ENCODE data around the gene TCFL5. TPM values are rescaled to one million over a fixed set of nuclear protein-coding genes. Genes with fewer than 3 reads are reported as not detected.

Gene TCFL5
- total RNA-seq, 1 experiment from 2014 or later, result 29.3 TPM

DNA sequence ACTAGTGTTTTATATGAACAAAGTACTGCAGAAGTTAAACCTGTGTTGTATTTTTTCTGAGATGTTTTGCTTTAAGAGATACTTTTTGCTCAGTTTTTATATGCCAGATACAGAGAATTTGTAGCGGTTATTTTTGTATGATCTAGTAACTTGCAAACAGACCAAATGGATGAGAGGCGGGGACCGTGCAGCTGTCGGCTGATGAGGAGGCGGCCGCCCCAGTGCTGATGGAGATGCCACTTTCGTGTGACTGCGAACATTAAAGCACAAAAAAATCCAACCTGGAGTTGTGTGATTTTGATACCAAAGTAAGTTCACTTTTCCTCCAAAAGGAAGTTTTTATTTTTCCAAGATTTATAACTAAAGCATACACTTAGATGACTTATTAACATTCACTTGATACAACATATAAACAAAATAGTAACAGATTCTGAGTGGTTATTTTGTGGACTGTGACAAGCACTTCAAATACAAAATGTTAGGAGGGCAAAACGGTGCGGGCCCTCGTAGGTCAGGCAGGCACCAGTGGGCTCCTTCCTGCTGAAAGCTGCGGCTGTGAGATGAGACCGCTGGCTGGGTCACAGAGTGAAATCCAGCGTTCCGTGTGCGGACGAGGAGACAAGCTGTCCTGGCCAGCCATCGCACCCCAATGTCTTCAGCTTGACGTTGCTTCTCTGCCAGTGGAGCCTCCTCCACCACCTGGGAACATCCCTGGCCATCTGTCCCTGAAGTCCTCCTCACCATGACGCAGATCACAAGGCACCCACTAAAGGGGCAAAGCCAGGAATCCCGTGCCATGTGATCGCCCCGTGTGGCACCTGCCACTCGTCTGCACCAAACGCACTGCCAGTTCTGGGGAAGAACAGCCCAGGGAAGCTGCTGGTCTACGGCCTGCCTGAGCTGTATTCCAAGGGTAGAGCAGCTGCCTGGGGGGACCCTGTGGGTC is 61.0 kb downstream of the TCFL5 start:
- TF ChIP-seq EZH2 (IDR thresholded peaks at IDR 0.05; ENCODE audit: low read depth), result no peak
- TF ChIP-seq, protein P1, sequence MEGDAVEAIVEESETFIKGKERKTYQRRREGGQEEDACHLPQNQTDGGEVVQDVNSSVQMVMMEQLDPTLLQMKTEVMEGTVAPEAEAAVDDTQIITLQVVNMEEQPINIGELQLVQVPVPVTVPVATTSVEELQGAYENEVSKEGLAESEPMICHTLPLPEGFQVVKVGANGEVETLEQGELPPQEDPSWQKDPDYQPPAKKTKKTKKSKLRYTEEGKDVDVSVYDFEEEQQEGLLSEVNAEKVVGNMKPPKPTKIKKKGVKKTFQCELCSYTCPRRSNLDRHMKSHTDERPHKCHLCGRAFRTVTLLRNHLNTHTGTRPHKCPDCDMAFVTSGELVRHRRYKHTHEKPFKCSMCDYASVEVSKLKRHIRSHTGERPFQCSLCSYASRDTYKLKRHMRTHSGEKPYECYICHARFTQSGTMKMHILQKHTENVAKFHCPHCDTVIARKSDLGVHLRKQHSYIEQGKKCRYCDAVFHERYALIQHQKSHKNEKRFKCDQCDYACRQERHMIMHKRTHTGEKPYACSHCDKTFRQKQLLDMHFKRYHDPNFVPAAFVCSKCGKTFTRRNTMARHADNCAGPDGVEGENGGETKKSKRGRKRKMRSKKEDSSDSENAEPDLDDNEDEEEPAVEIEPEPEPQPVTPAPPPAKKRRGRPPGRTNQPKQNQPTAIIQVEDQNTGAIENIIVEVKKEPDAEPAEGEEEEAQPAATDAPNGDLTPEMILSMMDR (conservative IDR thresholded peaks at IDR 0.05), result no peak
- POLR2A ChIA-PET (ENCODE audit: unreplicated experiment), result no interaction called here

DNA sequence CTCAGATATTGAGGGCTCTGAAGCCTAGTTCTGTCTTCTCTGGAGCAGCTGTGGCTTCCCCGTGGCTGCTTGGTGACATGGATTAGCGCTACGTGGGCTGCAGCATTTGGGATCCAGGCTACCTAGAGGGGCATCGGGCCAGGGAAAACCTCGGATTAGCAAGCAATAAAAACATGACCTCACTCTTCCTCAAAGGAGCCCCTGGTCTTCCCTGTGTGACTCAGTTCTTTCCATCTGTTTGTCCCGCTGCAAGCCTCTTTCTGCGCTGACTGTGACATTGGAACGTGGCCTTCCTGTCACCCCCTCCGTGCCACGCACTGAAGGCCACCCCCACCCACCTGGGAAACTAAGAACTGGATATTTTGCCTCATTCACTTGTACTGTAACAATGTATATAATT is 61.7 kb downstream of the TCFL5 start:
- peaks cover 11% of the 10 kb centered on the region for H3K79me2 ChIP-seq (ENCODE audit: low read depth)
- no peaks in the 10 kb centered on the region for H3K9me2 ChIP-seq (ENCODE audit: insufficient read depth)
- POLR2A ChIA-PET (ENCODE audit: unreplicated experiment), result no interaction called here
- intact Hi-C loops (cut with micrococcal nuclease; ENCODE audit: unreplicated experiment), result no loop called here
- H3K4me2 ChIP-seq, result no peak overlapping the region
- DNase-seq, result no peak
- no peaks in the 10 kb centered on the region for H3K27me3 ChIP-seq (ENCODE audit: insufficient read depth, low read depth)
- H3K4me3 ChIP-seq, result no peak overlapping the region
- peaks cover 12% of the 10 kb centered on the region for H3K4me1 ChIP-seq (replicated peaks; ENCODE audit: insufficient read depth)
- H2AFZ ChIP-seq, result no peak overlapping the region
- H3F3A ChIP-seq (ENCODE audit: insufficient read depth, low read depth), result peaks cover 59% of the 10 kb centered on the region
- H3K9me3 ChIP-seq (ENCODE audit: insufficient read depth, low read depth), result no peaks in the 10 kb centered on the region
- TF ChIP-seq, protein P1 (conservative IDR thresholded peaks at IDR 0.05), result no peak
- no peak for TF ChIP-seq EZH2 (IDR thresholded peaks at IDR 0.05; ENCODE audit: low read depth)
- 0 out of 2 replicates have a peak, but pooled peaks cover 13% of the 10 kb centered on the region for H3K36me3 ChIP-seq (ENCODE audit: low read depth)
- BruUV-seq (replicated peaks), result no TSS peak
- H3K27ac ChIP-seq, result no peak overlapping the region
- peaks cover 14% of the 10 kb centered on the region for H4K20me1 ChIP-seq (ENCODE audit: insufficient read depth)
- CTCF ChIA-PET, result no interaction called here

More for the DNA sequence above, 61.0 kb downstream of the TCFL5 start:
- CTCF ChIA-PET, result no interaction called here
- peaks cover 9% of the 10 kb centered on the region for H3K4me1 ChIP-seq (replicated peaks; ENCODE audit: insufficient read depth)
- H3F3A ChIP-seq (ENCODE audit: insufficient read depth, low read depth), result peaks cover 52% of the 10 kb centered on the region
- no peaks in the 10 kb centered on the region for H3K9me3 ChIP-seq (ENCODE audit: insufficient read depth, low read depth)
- H3K4me2 ChIP-seq, result no peak overlapping the region
- H2AFZ ChIP-seq, result no peak overlapping the region
- peaks cover 14% of the 10 kb centered on the region for H3K79me2 ChIP-seq (ENCODE audit: low read depth)
- intact Hi-C loops (cut with micrococcal nuclease; ENCODE audit: unreplicated experiment), result no loop called here
- DNase-seq, result no peak
- H3K4me3 ChIP-seq, result no peak overlapping the region
- H4K20me1 ChIP-seq (ENCODE audit: insufficient read depth), result peaks cover 14% of the 10 kb centered on the region
- no peaks in the 10 kb centered on the region for H3K27me3 ChIP-seq (ENCODE audit: insufficient read depth, low read depth)
- H3K9me2 ChIP-seq (ENCODE audit: insufficient read depth), result no peaks in the 10 kb centered on the region
- H3K27ac ChIP-seq, result no peak overlapping the region
- BruUV-seq (replicated peaks), result no TSS peak
- H3K36me3 ChIP-seq (ENCODE audit: low read depth), result 0 out of 2 replicates have a peak, but pooled peaks cover 13% of the 10 kb centered on the region

DNA sequence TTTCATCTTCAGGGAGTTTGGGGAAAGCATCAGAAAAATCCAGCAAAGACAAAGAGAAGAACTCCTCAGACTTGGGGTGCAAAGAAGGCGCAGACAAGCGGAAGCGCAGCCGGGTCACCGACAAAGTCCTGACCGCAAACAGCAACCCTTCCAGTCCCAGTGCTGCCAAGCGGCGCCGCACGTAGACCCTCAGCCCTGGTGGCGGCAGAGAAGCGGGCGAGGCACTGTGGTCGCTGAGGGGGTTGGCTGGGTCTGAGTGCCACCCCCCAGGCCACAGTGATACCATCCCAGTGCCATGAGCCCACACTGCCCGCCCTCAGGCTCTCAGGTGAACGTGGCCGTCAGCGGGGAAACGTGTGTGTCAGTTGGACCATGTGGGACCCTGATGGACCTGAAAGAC is 62.2 kb downstream of the TCFL5 start:
- TSS peak; percentile 22 for BruUV-seq (replicated peaks)
- Histone ChIP-seq H3K36me3 (ENCODE audit: low read depth) (0 out of 2 replicates have a peak, but pooled peaks cover 13% of the 10 kb centered on the region), H3K27me3 (ENCODE audit: insufficient read depth, low read depth) (no peaks in the 10 kb centered on the region), H3K4me2 (no peak overlapping the region), H3K4me1 (replicated peaks; ENCODE audit: insufficient read depth) (peaks cover 14% of the 10 kb centered on the region), H3K27ac (no peak overlapping the region), H2AFZ (no peak overlapping the region), H3K9me2 (ENCODE audit: insufficient read depth) (no peaks in the 10 kb centered on the region), H3F3A (ENCODE audit: insufficient read depth, low read depth) (peaks cover 64% of the 10 kb centered on the region), H4K20me1 (ENCODE audit: insufficient read depth) (peaks cover 14% of the 10 kb centered on the region), H3K4me3 (no peak overlapping the region), H3K9me3 (ENCODE audit: insufficient read depth, low read depth) (no peaks in the 10 kb centered on the region), H3K79me2 (ENCODE audit: low read depth) (peaks cover 11% of the 10 kb centered on the region)
- intact Hi-C loops (cut with micrococcal nuclease; ENCODE audit: unreplicated experiment), result no loop called here
- POLR2A ChIA-PET (ENCODE audit: unreplicated experiment), result no interaction called here
- no peak for DNase-seq
- CTCF ChIA-PET, result no interaction called here
- no peak for TF ChIP-seq EZH2 (IDR thresholded peaks at IDR 0.05; ENCODE audit: low read depth)
- TF ChIP-seq, protein P1 (conservative IDR thresholded peaks at IDR 0.05), result no peak
